Measurements from ENCODE around the gene CCNT1. TPM values are rescaled to one million over a fixed set of nuclear protein-coding genes. Genes with fewer than 3 reads are reported as not detected.

Gene CCNT1
- total and polyA plus RNA-seq, 8 donors, result 28.7 to 36.2 (median 31.3) TPM

- ATAC-seq, result peak; percentile 58
- Histone ChIP-seq H3K4me1 (peaks cover 0 to 6% of the 10 kb centered on the region in 2 donors), H3K27ac (no peak overlapping the region), H3K9me3 (no peaks in the 10 kb centered on the region), H3K27me3 (no peaks in the 10 kb centered on the region), H3K36me3 (peaks cover 0 to 84% of the 10 kb centered on the region in 2 donors), H3K4me3 (no peak overlapping the region)
- intact Hi-C loops (cut with DNase I), result no loop called here
- TF ChIP-seq CTCF (IDR thresholded peaks at IDR 0.05), result no peak
- no peak for DNase-seq
Observed at GRCh38 chr12:48691826-48692487, 24.6 kb downstream of the CCNT1 start.

GRCh38 chr12:48690990-48691389 is 25.5 kb downstream of the CCNT1 start:
- Histone ChIP-seq H3K4me3 (no peak overlapping the region), H3K36me3 (peaks cover 0 to 76% of the 10 kb centered on the region in 2 donors), H3K27ac (no peak overlapping the region), H3K4me1 (peaks cover 0 to 6% of the 10 kb centered on the region in 2 donors), H3K27me3 (no peaks in the 10 kb centered on the region), H3K9me3 (no peaks in the 10 kb centered on the region)
- intact Hi-C loops (cut with DNase I), result no loop called here
- ATAC-seq (peak; percentile 80), DNase-seq (no peak)
- no peak for TF ChIP-seq CTCF (IDR thresholded peaks at IDR 0.05)

- peaks cover 0 to 71% of the 10 kb centered on the region in 2 donors for H3K36me3 ChIP-seq
- H3K27me3 ChIP-seq, result no peaks in the 10 kb centered on the region
- intact Hi-C loops (cut with DNase I), result no loop called here
- no peak for TF ChIP-seq CTCF (IDR thresholded peaks at IDR 0.05)
- H3K27ac ChIP-seq, result no peak overlapping the region
- DNase-seq (no peak), ATAC-seq (no peak)
- H3K4me1 ChIP-seq, result peaks cover 0 to 6% of the 10 kb centered on the region in 2 donors
- H3K4me3 ChIP-seq, result no peak overlapping the region
- no peaks in the 10 kb centered on the region for H3K9me3 ChIP-seq
Observed at GRCh38 chr12:48690436-48690835, 26.1 kb downstream of the CCNT1 start.

GRCh38 chr12:48688836-48689235 is 27.7 kb downstream of the CCNT1 start:
- Histone ChIP-seq H3K27ac (no peak overlapping the region), H3K4me3 (no peak overlapping the region), H3K36me3 (peaks cover 0 to 55% of the 10 kb centered on the region in 2 donors), H3K9me3 (no peaks in the 10 kb centered on the region), H3K4me1 (peaks cover 0 to 6% of the 10 kb centered on the region in 2 donors), H3K27me3 (no peaks in the 10 kb centered on the region)
- intact Hi-C loops (cut with DNase I), result no loop called here
- DNase-seq (peak in 2 of 4 donors; percentile 31 to 35), ATAC-seq (no peak)
- no peak for TF ChIP-seq CTCF (IDR thresholded peaks at IDR 0.05)

- TF ChIP-seq CTCF (IDR thresholded peaks at IDR 0.05), result no peak
- intact Hi-C loops (cut with DNase I), result no loop called here
- H3K4me3 ChIP-seq, result no peak overlapping the region
- DNase-seq (no peak), ATAC-seq (no peak)
- peaks cover 0 to 42% of the 10 kb centered on the region in 2 donors for H3K36me3 ChIP-seq
- no peaks in the 10 kb centered on the region for H3K9me3 ChIP-seq
- peaks cover 3 to 10% of the 10 kb centered on the region in 2 donors for H3K4me1 ChIP-seq
- no peak overlapping the region for H3K27ac ChIP-seq
- H3K27me3 ChIP-seq, result no peaks in the 10 kb centered on the region
Observed at GRCh38 chr12:48687592-48687991, 28.9 kb downstream of the CCNT1 start.
